Heart right ventricle (tissue), 16 donors: Measurements from ENCODE around the gene DDX56. TPM values are rescaled to one million over a fixed set of nuclear protein-coding genes. Genes with fewer than 3 reads are reported as not detected.

Source experiments
- ATAC-seq, 8 donors: fragments of 200-7000 bp; cut with Tn5 transposase; one replicate each; pipeline ENCODE4 v1.9.1; 2020; ENCODE audit warnings: mild to moderate bottlenecking in 8 of 8, moderate library complexity in 8 of 8, moderate number of reproducible peaks in 1 of 8
- DNase-seq, 2 donors: peaks; one replicate each; pipeline ENCODE4 v3.0.0-alpha.2; 2020
- H3K27ac ChIP-seq, 10 donors: fragments of 200-600 bp; sonication (generic) in 2 of 10; one replicate each; pipeline versions ENCODE4 v1.5.0 to v1.8.0; 2020 to 2022; ENCODE audit warnings: mild to moderate bottlenecking in 3 of 10
- H3K27me3 ChIP-seq, 7 donors: fragments of 200-600 bp; one replicate each; pipeline ENCODE4 v1.8.0; 2021 to 2022; ENCODE audit warnings: mild to moderate bottlenecking in 2 of 7
- H3K36me3 ChIP-seq, 9 donors: fragments of 200-600 bp; sonication (generic) in 1 of 9; one replicate each; pipeline versions ENCODE4 v1.5.0 to v1.8.0; 2020 to 2022; ENCODE audit warnings: mild to moderate bottlenecking in 2 of 9
- H3K4me1 ChIP-seq, 9 donors: fragments of 200-600 bp; sonication (generic) in 1 of 9; one replicate each; pipeline versions ENCODE4 v1.5.0 to v1.8.0; 2020 to 2022; ENCODE audit warnings: mild to moderate bottlenecking in 4 of 9
- H3K4me3 ChIP-seq, 10 donors: fragments of 200-600 bp; sonication (generic) in 2 of 10; one replicate each; pipeline versions ENCODE4 v1.5.0 to v1.8.0; 2020 to 2022; ENCODE audit warnings: mild to moderate bottlenecking in 7 of 10, moderate library complexity in 2 of 10
- H3K9me3 ChIP-seq, 11 donors: fragments of 200-600 bp in 10 of 11; sonication (generic) in 2 of 11; one replicate each; pipeline versions ENCODE4 v1.5.0 to v1.8.0; 2013 to 2022; ENCODE audit warnings: mild to moderate bottlenecking in 2 of 11, control low read depth in 1 of 11, moderate library complexity in 1 of 11
- whole genome bisulfite sequencing, 2 donors: extraction: QIAGEN DNeasy Blood & Tissue Kit; methylation state at CpG; one replicate each; pipeline ENCODE4 v1.1.7; 2013; ENCODE audit warnings: inconsistent platforms in 1 of 2; 5-methylcytosine and 5-hydroxymethylcytosine counted together
- intact Hi-C, 10 donors: fragments of 100-400 bp; cut with DNase I; formaldehyde crosslinking; loops; one replicate each; pipeline versions ENCODE4 v1.11.1 to v1.14.2; 2022
- polyA plus RNA-seq, 2 donors: library from polyadenylated mRNA; stranded (reverse); fragments of 200-250 nt; gene quantifications; one replicate each; pipeline ENCODE4 v1.2.3, GENCODE V29; 2013
- total RNA-seq, 10 donors: library from RNA; stranded (reverse); fragmentation: NEBNext Ultra II Directional in 3 of 10; extraction: Animal tissue kit (Norgen Biotek cat#: 25700) in 3 of 10; gene quantifications; one replicate each; pipeline versions ENCODE4 v1.2.1 to v1.2.4, GENCODE V29; 2021 to 2023
- TF ChIP-seq, protein P1 (sequence below), 9 donors: fragments of 200-600 bp; sonication (generic) in 2 of 9; IDR thresholded peaks; one replicate each; pipeline versions ENCODE4 v1.5.0 to v1.8.0; 2021 to 2022; ENCODE audit warnings: antibody characterized with exemption in 9 of 9, mild to moderate bottlenecking in 5 of 9, moderate library complexity in 1 of 9
- donor health status: Arrhythmogenic right ventricular cardiomyopathy.
- donor health status: ischemic (EF 13 %, LVEDD 7.1; RV severe dilation, severe dysfunction).
- donor health status: healthy with polysubstance abuse.
- donor health status: DM: no; HTN: yes; CAD: no.
- donor health status: DM: no; HTN: no; CAD: no.
- donor health status: ischemic (EF 25% LVEDD 6.9; RV normal size, moderate dysfunction).
- donor health status: ischemic (EF 25% LVEDD 5.7; RV mildly dilated, moderate dysfunction).
- donor health status: healthy.
- donor health status: DM: yes; HTN: yes; CAD: no.
- donor health status: Ischemic cardiomyopathy.
- donor health status: ischemic (EF 35%, LVEDD 5.7; RV mildly dilated, moderate dysfunction).
- donor health status: nonischemic (EF 11% LVEDD 7.7; RV severe dilation, severe dysfunction).
- donor health status: DM: yes; HTN: yes; CAD: no.
- donor health status: PGD.
- donor health status: ischemic (EF 29% LVEDD 5.4; RV normal size, mild dysfunction).
- donor health status: nonischemic (EF 23%, LVEDD 6.1; RV moderate dilation, normal function).

Gene DDX56
- total and polyA plus RNA-seq, 12 donors, result 23.2 to 100 (median 29.0) TPM

DNA sequence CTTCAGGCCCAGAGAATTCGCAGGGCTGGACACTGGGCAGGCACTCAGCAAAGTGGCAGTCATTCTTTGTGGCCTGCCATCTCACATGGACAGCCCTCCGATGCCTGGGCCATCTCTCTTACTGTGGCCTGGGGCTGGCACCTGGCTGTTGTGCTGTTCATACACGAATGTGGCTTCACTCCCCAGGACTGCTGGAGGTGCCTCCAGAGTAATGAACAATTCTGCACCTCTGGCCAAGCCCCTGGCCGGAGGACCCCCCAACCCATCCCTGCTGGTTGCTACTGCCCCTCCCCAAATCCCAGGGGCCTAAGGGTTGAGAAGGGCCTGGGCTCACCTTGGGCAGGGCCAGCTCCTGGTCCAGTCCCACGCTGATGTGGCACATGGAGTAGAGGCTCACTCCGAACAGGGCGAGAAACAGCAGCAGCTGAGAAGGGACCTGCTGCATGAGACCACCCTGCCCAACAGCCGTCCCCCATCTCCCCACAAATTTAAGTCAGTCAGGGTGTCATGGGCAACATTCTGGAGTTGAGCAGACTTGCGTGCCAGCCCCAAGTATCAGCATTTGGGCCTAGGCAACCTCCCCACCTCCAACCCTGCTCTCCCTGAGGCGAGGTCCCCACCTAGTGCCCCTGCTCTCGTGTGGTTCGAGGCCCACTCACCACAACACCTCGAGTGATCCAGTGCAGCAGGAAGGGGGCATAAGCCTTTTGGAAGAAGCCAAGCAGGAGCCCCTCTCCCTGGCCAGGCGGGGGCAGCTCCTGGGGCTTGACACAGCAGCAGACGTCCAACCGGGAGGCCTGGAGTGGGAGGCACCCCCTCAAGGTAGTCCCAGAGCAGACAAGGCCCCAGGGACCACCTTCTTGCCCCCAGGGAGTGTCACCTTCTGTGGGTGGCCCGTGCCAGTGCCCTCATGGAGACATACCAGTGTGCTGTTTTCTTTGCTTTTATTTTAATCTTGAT is 42.0 kb downstream of the DDX56 start:
- H3K4me1 ChIP-seq, result no peaks in the 10 kb centered on the region
- peaks cover 0 to 21% (median 8%) of the 10 kb centered on the region in 11 donors for H3K9me3 ChIP-seq
- 82 to 85% methylated on average over 17 of the region's 17 CpGs for WGBS, 2 donors
- H3K4me3 ChIP-seq, result no peak overlapping the region
- ATAC-seq, result peak in 1 of 8 donors; percentile 40
- DNase-seq, result no peak
- TF ChIP-seq, protein P1, sequence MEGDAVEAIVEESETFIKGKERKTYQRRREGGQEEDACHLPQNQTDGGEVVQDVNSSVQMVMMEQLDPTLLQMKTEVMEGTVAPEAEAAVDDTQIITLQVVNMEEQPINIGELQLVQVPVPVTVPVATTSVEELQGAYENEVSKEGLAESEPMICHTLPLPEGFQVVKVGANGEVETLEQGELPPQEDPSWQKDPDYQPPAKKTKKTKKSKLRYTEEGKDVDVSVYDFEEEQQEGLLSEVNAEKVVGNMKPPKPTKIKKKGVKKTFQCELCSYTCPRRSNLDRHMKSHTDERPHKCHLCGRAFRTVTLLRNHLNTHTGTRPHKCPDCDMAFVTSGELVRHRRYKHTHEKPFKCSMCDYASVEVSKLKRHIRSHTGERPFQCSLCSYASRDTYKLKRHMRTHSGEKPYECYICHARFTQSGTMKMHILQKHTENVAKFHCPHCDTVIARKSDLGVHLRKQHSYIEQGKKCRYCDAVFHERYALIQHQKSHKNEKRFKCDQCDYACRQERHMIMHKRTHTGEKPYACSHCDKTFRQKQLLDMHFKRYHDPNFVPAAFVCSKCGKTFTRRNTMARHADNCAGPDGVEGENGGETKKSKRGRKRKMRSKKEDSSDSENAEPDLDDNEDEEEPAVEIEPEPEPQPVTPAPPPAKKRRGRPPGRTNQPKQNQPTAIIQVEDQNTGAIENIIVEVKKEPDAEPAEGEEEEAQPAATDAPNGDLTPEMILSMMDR (IDR thresholded peaks at IDR 0.05), result no peak
- no peak overlapping the region for H3K27ac ChIP-seq
- H3K27me3 ChIP-seq, result no peaks in the 10 kb centered on the region
- no peaks in the 10 kb centered on the region for H3K36me3 ChIP-seq
- intact Hi-C loops, result no loop called here

DNA sequence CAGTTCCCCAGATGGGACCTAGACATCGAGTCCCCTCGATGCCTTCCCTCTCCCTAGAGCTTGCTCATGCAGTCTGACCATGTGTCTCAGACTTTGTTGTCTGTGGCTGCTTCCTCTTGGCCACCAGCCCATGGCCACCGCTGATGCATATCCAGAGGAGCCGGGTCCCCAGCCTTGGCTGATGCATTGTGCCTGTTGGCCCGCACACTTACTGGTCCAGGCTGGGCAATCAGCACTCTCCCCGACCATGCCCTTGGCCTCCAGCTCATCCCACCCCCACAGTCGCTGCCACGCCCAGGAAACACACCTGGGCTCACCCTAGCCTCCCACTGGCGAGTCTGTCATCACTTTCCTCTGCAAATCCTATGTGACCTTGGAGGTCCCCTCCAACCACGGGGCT is 42.7 kb downstream of the DDX56 start:
- intact Hi-C loops, result no loop called here
- Histone ChIP-seq H3K36me3 (no peaks in the 10 kb centered on the region), H3K27me3 (no peaks in the 10 kb centered on the region), H3K4me1 (no peaks in the 10 kb centered on the region), H3K9me3 (peaks cover 0 to 28% (median 13%) of the 10 kb centered on the region in 11 donors), H3K4me3 (no peak overlapping the region), H3K27ac (no peak overlapping the region)
- TF ChIP-seq, protein P1 (IDR thresholded peaks at IDR 0.05), result no peak
- peak in 1 of 8 donors; percentile 23 for ATAC-seq
- WGBS, 2 donors, result 60 to 70% methylated on average over 10 of the region's 10 CpGs
- no peak for DNase-seq

DNA sequence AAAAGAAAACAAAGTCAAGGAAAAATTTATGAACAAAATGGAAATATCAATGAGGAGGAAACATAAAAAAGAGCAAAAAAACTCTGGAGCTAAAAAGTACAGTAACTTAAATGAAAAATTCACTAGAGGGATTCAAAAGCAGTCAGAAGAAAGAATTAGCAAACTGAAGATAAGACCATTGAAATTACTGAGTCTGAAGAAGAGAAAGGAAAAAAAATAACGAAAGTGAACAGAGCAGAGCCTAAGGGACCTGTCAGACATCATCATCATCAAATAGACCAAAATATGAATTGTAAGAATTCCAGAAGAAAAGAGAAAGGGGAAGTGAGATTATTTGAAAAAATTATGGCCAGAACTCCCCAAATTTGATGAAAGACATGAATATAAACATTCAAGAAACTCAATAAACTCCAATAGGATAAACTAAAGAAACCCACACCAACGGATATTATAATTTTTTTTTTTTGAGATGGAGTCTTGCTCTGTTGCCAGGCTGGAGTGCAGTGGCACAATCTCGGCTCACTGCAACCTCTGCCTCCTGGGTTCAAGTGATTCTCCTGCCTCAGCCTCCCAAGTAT is 48.8 kb downstream of the DDX56 start:
- TF ChIP-seq, protein P1 (IDR thresholded peaks at IDR 0.05), result no peak
- no peaks in the 10 kb centered on the region for H3K36me3 ChIP-seq
- no peaks in the 10 kb centered on the region for H3K4me1 ChIP-seq
- H3K4me3 ChIP-seq, result no peak overlapping the region
- DNase-seq, result no peak
- H3K27ac ChIP-seq, result no peak overlapping the region
- intact Hi-C loops, result no loop called here
- WGBS, 2 donors, result 71 to 82% methylated on average over 3 of the region's 3 CpGs
- H3K9me3 ChIP-seq, result peaks cover 0 to 54% (median 32%) of the 10 kb centered on the region in 11 donors
- no peak for ATAC-seq
- no peaks in the 10 kb centered on the region for H3K27me3 ChIP-seq

DNA sequence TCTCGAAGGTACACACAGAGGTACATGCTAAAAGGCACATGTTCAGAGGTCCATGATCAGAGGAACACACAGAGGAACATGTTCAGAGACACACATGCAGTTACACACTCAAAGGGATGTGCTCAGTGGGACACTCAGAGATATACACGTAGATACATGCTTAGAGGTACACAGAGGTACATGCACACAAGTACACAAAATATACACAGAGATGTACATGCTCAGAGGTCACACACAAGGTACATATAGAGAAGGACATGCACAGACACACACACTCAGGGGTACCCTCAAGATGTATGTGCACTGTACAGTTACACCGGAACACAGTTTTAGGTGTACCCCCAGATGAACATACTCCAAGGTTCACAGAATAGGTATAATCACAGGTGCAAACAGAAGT is 51.4 kb downstream of the DDX56 start:
- WGBS, 2 donors, result 82 to 85% methylated on average over 3 of the region's 3 CpGs
- H3K4me3 ChIP-seq, result no peak overlapping the region
- H3K27me3 ChIP-seq, result no peaks in the 10 kb centered on the region
- TF ChIP-seq, protein P1 (IDR thresholded peaks at IDR 0.05), result no peak
- peaks cover 0 to 39% (median 29%) of the 10 kb centered on the region in 11 donors for H3K9me3 ChIP-seq
- ATAC-seq (no peak), DNase-seq (no peak)
- H3K4me1 ChIP-seq, result no peaks in the 10 kb centered on the region
- no peak overlapping the region for H3K27ac ChIP-seq
- H3K36me3 ChIP-seq, result no peaks in the 10 kb centered on the region
- intact Hi-C loops, result no loop called here
